GM18951 (cell line): ENCODE data around the gene KLLN.
"Not testable (repeated sequence)": the region's sequence is repeated elsewhere in the genome, so short reads cannot be mapped to it uniquely, and the experiment has no call there.

Experiments used
- POLR2A ChIP-seq: IDR thresholded peaks from 4 replicates; pipeline ENCODE4 v1.6.1; 2011; ENCODE audit warnings: mild to moderate bottlenecking; ENCODE audit not compliant: insufficient read length, insufficient read depth; ENCODE audit errors: extremely low read depth
- in situ Hi-C: fragments of 300-500 bp; cut with MboI; formaldehyde crosslinking; loops from one replicate; pipeline ENCODE4 v1.12.0; 2022; ENCODE audit warnings: low sequenced_read_pairs, mixed read lengths, inconsistent platforms; ENCODE audit not compliant: unreplicated experiment

KLLN gene

GRCh38 chr10:87861953-87862678 lies 1.2 kb downstream of the KLLN start:
- in situ Hi-C loops = loop anchor here (10.0 kb wide), 2 partner anchors 233 to 523 kb away; no protein-coding TSS in a partner anchor
- peak; percentile 84 for TF ChIP-seq POLR2A

GRCh38 chr10:87861566-87861952 lies 1.8 kb downstream of the KLLN start:
- no peak for TF ChIP-seq POLR2A
- in situ Hi-C loops = loop anchor here (10.0 kb wide), 2 partner anchors 233 to 523 kb away; no protein-coding TSS in a partner anchor

- no peak for TF ChIP-seq POLR2A
- in situ Hi-C loops = loop anchor here (10.0 kb wide), 2 partner anchors 234 to 524 kb away; no protein-coding TSS in a partner anchor
These were observed 2.4 kb downstream of the KLLN start for GRCh38 chr10:87860816-87861403.

GRCh38 chr10:87860156-87860795 lies 3.1 kb downstream of the KLLN start:
- in situ Hi-C loops = loop anchor here (10.0 kb wide), 2 partner anchors 235 to 525 kb away; no protein-coding TSS in a partner anchor
- TF ChIP-seq POLR2A = no peak

GRCh38 chr10:87855665-87856064 lies 7.7 kb downstream of the KLLN start:
- in situ Hi-C loops = loop anchor here (10.0 kb wide), 1 partner anchor 699 kb away; no protein-coding TSS in a partner anchor

GRCh38 chr10:87855247-87855646 lies 8.1 kb downstream of the KLLN start:
- in situ Hi-C loops = loop anchor here (10.0 kb wide), 1 partner anchor 700 kb away; no protein-coding TSS in a partner anchor

- in situ Hi-C loops = loop anchor here (10.0 kb wide), 1 partner anchor 703 kb away; no protein-coding TSS in a partner anchor
- TF ChIP-seq POLR2A = no peak
These were observed 11.2 kb downstream of the KLLN start for GRCh38 chr10:87852089-87852488.

- TF ChIP-seq POLR2A = no peak
- in situ Hi-C loops = loop anchor here (10.0 kb wide), 1 partner anchor 704 kb away; no protein-coding TSS in a partner anchor
These were observed 12.6 kb downstream of the KLLN start for GRCh38 chr10:87850742-87851205.

- in situ Hi-C loops = no loop called here
- no peak for TF ChIP-seq POLR2A
These were observed 14.3 kb downstream of the KLLN start for GRCh38 chr10:87849001-87849400.

- TF ChIP-seq POLR2A = no peak
- in situ Hi-C loops = no loop called here
These were observed 15.8 kb downstream of the KLLN start for GRCh38 chr10:87847550-87847949.

- in situ Hi-C loops = not testable (repeated sequence)
These were observed 16.6 kb downstream of the KLLN start for GRCh38 chr10:87846711-87847110.

- TF ChIP-seq POLR2A = no peak
- in situ Hi-C loops = no loop called here
These were observed 17.3 kb downstream of the KLLN start for GRCh38 chr10:87846023-87846422.

- in situ Hi-C loops = no loop called here
- TF ChIP-seq POLR2A = no peak
These were observed 17.7 kb downstream of the KLLN start for GRCh38 chr10:87845624-87845998.

GRCh38 chr10:87844837-87845623 lies 18.3 kb downstream of the KLLN start:
- in situ Hi-C loops = no loop called here

More at GRCh38 chr10:87844837-87845623, 18.3 kb downstream of the KLLN start:
- no peak for TF ChIP-seq POLR2A
